Muscle of leg (tissue), 11 donors: ENCODE measurements around the gene C1orf115. TPM values are rescaled to one million over a fixed set of nuclear protein-coding genes. Genes with fewer than 3 reads are reported as not detected.
A peak's percentile ranks its signal among the peaks of the same experiment; 100 is the strongest.

Source experiments
- DNase-seq: peaks from one replicate; pipeline ENCODE4 v3.0.0; 2013
- H3K27ac ChIP-seq: one replicate; pipeline ENCODE4 v1.5.1; 2013; ENCODE audit warnings: mild to moderate bottlenecking, low read length, control low read depth
- H3K27me3 ChIP-seq: one replicate; pipeline ENCODE4 v1.6.1; 2013; ENCODE audit warnings: low read length; ENCODE audit not compliant: control insufficient read depth, insufficient read depth
- H3K36me3 ChIP-seq: one replicate; pipeline ENCODE4 v1.6.1; 2013; ENCODE audit warnings: low read length; ENCODE audit not compliant: control insufficient read depth, insufficient read depth
- H3K4me1 ChIP-seq: one replicate; pipeline ENCODE4 v1.6.1; 2013; ENCODE audit warnings: low read length; ENCODE audit not compliant: control insufficient read depth, insufficient read depth
- H3K4me3 ChIP-seq: one replicate; pipeline ENCODE4 v1.5.1; 2013; ENCODE audit warnings: low read length, control low read depth
- H3K9me3 ChIP-seq: replicated peaks from 2 replicates; pipeline ENCODE4 v1.6.1; 2013; ENCODE audit warnings: low read depth, low read length; ENCODE audit not compliant: control insufficient read depth
- WGBS: methylation state at CpG from one replicate; pipeline ENCODE4 v1.1.5; 2013; ENCODE audit warnings: missing lambda C conversion rate; ENCODE audit not compliant: insufficient coverage; 5-methylcytosine and 5-hydroxymethylcytosine counted together
- polyA plus RNA-seq, 8 donors: library from polyadenylated mRNA; unstranded; fragments of 120-200 nt; gene quantifications; one replicate each; pipeline versions ENCODE4 v1.2.1 to v1.2.3, GENCODE V29; 2013; ENCODE audit warnings: inconsistent platforms in 1 of 8, low replicate concordance in 1 of 8; ENCODE audit not compliant: insufficient read length in 8 of 8, insufficient read depth in 1 of 8
- total RNA-seq: library from RNA; stranded (reverse); fragments of 120-200 nt; gene quantifications from one replicate; pipeline ENCODE4 v1.2.4, GENCODE V29; 2013

Gene C1orf115
- total and polyA plus RNA-seq, 9 donors, result 10.4 to 18.8 (median 11.8) TPM

DNA sequence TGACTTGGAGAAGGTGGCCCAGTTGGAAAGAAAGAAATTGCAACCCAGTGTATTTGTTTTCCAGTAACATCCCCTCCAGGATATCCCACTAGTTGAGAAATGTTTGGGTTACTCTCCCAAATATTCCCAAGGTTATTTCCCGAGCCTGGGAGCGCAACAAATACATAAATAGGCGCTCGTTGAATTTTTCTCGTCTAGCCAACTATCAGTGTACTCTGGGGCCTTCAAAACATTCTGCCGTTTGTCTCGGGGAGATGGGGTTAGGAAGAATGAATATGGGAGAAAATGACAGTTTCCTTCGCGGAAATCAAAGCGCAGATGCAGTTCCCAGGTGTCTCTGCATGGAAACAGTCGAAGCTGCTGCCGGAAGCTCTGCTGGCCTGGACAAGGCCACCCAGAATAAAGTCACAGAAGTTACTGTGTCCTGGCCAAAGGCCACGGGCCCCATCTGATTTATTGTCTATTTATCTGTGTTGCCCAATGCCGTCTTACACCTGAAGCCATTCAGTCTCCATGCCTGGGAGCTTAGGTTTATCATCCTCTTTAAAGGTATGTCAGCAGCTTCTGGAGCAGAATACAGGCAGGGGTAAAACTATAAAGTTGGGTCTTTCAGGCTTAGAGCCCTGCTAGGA is 1.0 kb downstream of the C1orf115 start:
- H3K9me3 ChIP-seq, result no peaks in the 10 kb centered on the region
- no peak for DNase-seq
- H3K36me3 ChIP-seq, result no peaks in the 10 kb centered on the region
- peaks cover 27% of the 10 kb centered on the region for H3K27me3 ChIP-seq
- H3K27ac ChIP-seq, result no peak overlapping the region
- peaks cover 10% of the 10 kb centered on the region for H3K4me1 ChIP-seq
- 22% methylated on average over 9 of the region's 14 CpGs for WGBS
- H3K4me3 ChIP-seq, result peak overlapping the region; percentile 52

DNA sequence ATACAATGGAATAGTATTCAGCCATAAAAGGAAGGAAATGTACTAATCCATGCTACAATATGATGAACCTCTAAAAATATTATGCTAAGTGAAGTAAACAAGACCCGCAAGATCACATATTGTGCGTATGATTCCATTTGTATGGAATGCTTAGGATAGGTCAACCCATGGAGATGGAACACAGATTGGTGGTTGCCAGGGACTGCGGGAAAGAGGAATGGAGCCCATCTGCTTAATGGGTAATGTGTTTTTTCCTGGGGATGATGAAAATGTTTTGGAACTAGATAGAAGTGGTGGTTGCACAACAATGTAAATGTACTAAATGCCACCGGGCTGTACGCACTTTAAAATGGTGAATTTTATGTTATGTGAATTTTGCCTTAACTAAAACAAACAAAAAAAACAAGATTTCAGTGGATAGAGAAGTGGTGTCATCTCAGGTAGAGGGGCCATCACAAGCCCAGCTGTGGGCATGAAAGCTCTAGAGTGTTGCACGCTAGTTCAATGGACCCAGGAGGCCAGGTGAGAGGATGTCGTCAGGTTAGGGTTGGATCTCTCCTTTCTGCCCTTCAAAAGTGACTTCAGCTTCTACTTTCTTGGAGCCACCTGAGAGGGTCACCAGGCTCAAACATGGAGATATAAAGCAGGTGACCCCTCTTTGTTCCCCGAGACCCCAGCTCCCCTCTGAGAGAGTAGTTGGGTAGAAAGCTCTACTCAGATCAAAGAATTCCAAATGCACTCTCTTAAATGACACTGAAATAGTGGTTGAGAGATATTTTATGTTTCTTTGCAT is 2.5 kb downstream of the C1orf115 start:
- no peak overlapping the region for H3K27ac ChIP-seq
- peaks cover 27% of the 10 kb centered on the region for H3K27me3 ChIP-seq
- H3K4me1 ChIP-seq, result peaks cover 10% of the 10 kb centered on the region
- DNase-seq, result no peak
- no peaks in the 10 kb centered on the region for H3K36me3 ChIP-seq
- WGBS, result 65% methylated on average over 2 of the region's 8 CpGs
- no peak overlapping the region for H3K4me3 ChIP-seq
- H3K9me3 ChIP-seq, result no peaks in the 10 kb centered on the region

DNA sequence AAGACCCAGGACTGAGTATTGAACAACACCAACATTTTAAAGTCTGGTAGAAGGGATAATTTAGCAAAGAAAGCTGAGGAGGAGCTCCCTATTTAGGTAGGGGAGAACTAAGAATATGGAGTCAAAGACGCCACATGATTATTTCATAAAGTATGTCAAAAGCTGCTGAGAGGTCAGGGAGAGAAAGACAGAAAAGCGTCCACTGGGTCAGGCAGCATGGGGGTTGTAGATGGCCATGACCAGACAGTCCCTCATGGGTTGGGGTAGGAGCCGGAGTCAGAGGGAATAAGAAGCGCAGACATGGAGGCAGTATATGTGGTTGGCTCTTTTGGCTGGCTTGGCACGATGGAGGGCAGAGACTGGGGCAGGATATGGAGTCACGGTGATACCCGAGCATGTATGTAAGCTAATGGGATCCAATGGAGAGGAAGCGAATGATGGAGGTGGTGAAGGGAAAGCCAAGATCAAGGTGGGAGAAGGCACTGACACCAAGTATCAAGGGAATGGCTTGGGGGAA is 4.8 kb downstream of the C1orf115 start:
- no peak overlapping the region for H3K27ac ChIP-seq
- 92% methylated on average over 8 of the region's 8 CpGs for WGBS

DNA sequence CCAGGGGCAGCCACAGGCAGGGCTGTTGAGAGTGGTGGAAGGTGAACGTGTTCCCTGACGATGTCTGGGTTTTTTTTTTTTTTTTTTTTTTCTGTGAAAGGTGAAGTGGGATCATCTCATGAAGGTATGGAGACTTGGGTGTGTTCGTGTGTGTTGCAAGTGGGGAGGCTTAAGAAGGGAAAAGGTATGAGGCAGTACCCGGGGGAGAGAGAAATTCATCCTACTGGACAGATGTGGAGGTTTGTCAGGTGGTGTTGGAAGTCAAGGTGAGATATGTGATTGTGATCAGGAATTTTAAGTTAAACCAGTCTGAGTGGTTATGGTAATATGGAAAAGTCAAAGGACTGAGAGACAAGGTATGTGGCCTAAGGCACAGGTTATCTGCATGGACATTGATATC is 5.3 kb downstream of the C1orf115 start:
- peaks cover 4% of the 10 kb centered on the region for H3K4me1 ChIP-seq
- no peak for DNase-seq
- no peaks in the 10 kb centered on the region for H3K36me3 ChIP-seq
- no peaks in the 10 kb centered on the region for H3K9me3 ChIP-seq
- no peak overlapping the region for H3K4me3 ChIP-seq
- H3K27ac ChIP-seq, result no peak overlapping the region
- peaks cover 14% of the 10 kb centered on the region for H3K27me3 ChIP-seq
- WGBS, result 85% methylated on average over 4 of the region's 4 CpGs

More for the DNA sequence above, 4.8 kb downstream of the C1orf115 start:
- Histone ChIP-seq H3K4me1 (peaks cover 5% of the 10 kb centered on the region), H3K4me3 (no peak overlapping the region), H3K9me3 (no peaks in the 10 kb centered on the region), H3K27me3 (peaks cover 18% of the 10 kb centered on the region), H3K36me3 (no peaks in the 10 kb centered on the region)
- no peak for DNase-seq

DNA sequence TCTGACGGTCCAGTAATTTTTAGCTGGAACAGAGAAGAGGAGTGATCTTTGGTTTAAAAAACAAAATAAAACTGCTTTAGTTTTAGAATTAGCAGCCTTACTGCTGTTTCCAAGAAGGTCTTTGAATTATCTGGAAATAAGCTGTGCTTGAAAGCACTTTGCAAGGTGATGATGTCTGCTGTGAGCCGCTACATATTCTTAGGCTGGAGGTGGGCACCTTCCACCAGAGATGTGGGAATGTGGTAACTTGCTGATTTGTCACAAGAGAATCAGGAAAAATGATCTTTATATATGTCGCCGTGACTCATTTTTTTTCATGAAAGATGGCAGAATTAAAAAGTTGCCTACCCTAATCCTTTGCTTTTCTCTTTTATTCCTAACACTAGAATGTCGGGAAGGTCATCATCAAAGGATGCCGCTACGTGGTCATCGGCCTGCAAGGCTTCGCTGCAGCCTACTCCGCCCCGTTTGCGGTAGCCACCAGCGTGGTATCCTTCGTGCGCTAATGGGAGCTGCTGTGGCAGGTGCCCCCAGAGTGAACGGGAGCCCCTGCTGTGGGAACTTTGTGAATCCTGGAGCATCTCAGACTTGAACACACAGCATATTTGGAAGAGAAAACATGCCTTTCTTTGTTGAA is 6.2 kb downstream of the C1orf115 start:
- no peak overlapping the region for H3K4me3 ChIP-seq
- no peak overlapping the region for H3K27ac ChIP-seq
- no peaks in the 10 kb centered on the region for H3K9me3 ChIP-seq
- peaks cover 6% of the 10 kb centered on the region for H3K27me3 ChIP-seq
- no peaks in the 10 kb centered on the region for H3K4me1 ChIP-seq
- 91% methylated on average over 14 of the region's 16 CpGs for WGBS
- no peaks in the 10 kb centered on the region for H3K36me3 ChIP-seq
- no peak for DNase-seq

DNA sequence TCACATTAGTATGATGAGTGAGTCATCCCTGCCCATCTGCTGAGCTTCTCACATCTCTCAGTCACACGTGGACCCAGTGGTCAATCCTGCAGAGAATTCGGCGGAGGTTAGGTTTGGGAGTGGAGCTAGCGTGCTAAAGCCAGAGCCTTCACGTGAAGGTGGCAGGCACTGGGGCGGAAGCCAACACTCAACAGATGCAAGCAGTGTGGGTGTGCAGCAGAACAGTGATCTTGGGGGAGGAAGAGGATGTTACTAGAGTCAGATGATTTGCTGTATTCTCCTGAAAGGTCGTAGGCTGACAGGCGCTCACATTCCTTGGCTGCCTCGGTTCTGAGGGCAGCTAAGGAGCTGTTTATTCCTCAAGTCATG is 6.7 kb downstream of the C1orf115 start:
- no peak overlapping the region for H3K27ac ChIP-seq
- 81% methylated on average over 5 of the region's 9 CpGs for WGBS
- H3K4me1 ChIP-seq, result no peaks in the 10 kb centered on the region
- H3K9me3 ChIP-seq, result no peaks in the 10 kb centered on the region
- H3K27me3 ChIP-seq, result peaks cover under 1% of the 10 kb centered on the region
- DNase-seq, result no peak
- H3K4me3 ChIP-seq, result no peak overlapping the region
- no peaks in the 10 kb centered on the region for H3K36me3 ChIP-seq

DNA sequence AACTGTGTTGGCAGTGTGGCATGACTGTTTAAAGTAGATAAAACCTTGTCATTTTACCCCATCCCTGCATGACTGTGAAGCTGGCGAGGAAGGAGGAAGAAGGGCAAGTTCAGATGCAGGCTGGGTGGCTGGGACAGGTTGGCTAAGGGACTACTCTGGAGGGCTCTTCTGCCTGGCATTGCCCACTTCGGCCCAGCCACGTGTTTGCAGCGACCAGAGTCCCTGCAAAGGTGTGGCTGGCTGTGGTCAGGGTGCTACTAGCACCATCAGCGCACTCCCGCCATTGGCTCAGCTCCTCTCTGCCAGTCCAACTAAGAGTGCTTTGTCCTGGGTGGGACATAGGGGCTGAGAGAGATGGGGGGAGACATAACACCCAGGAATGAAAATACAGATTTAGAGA is 7.2 kb downstream of the C1orf115 start:
- WGBS, result 89% methylated on average over 5 of the region's 6 CpGs
- Histone ChIP-seq H3K36me3 (no peaks in the 10 kb centered on the region), H3K4me3 (no peak overlapping the region), H3K27me3 (no peaks in the 10 kb centered on the region), H3K27ac (no peak overlapping the region), H3K4me1 (no peaks in the 10 kb centered on the region), H3K9me3 (no peaks in the 10 kb centered on the region)
- DNase-seq, result no peak

DNA sequence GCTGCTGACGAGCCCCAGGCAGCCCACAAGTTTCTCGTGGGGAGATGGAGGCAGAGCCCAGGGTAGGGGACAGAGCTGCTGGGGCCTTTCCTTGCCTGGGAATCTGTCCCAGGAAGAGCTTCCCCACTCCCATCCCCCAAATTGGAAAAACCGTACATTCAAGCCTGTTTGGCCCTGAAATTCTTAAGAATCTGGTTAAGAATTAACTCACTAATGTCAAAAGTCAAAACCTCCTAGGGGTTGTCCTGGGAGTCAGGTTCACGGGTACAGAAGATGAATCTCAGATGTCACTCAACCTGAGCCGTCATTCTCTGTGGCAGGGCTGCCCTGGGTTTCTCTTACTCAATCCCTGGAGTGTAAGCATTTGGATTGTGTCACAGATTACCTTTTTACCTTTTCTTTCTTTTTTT is 8.4 kb downstream of the C1orf115 start:
- no peaks in the 10 kb centered on the region for H3K4me1 ChIP-seq

DNA sequence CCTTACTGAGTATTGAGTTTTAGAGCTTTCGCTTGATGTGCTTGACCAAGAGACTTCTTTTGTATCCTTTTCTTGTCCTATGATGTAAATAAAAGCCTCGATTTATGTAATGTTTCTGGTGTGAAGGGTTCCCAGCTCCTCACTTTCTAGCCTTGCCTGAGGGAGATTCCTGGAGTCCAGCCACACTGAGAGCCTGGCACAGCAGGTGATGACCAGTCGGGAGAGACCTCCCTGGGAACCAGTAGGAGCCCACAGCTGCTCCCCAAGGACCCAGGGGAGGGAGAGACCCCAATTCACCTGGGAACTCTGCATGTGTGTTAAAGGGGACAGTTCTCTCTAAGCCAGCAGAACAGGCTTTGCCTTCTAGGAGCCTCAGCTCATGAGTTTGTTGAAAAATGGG is 8.9 kb downstream of the C1orf115 start:
- DNase-seq, result no peak
- Histone ChIP-seq H3K36me3 (no peaks in the 10 kb centered on the region), H3K4me1 (no peaks in the 10 kb centered on the region), H3K27ac (no peak overlapping the region), H3K9me3 (no peaks in the 10 kb centered on the region), H3K4me3 (no peak overlapping the region), H3K27me3 (peaks cover 4% of the 10 kb centered on the region)
- 50% methylated on average over 1 of the region's 3 CpGs for WGBS

More for the DNA sequence above, 8.4 kb downstream of the C1orf115 start:
- DNase-seq, result no peak
- H3K27ac ChIP-seq, result no peak overlapping the region
- H3K4me3 ChIP-seq, result no peak overlapping the region
- no peaks in the 10 kb centered on the region for H3K9me3 ChIP-seq
- 33% methylated on average over 1 of the region's 5 CpGs for WGBS
- no peaks in the 10 kb centered on the region for H3K36me3 ChIP-seq
- H3K27me3 ChIP-seq, result peaks cover 4% of the 10 kb centered on the region

- H3K36me3 ChIP-seq, result no peaks in the 10 kb centered on the region
- H3K9me3 ChIP-seq, result no peaks in the 10 kb centered on the region
- WGBS, result no CpG with 5 or more reads among the region's 2 CpGs
- no peak overlapping the region for H3K27ac ChIP-seq
- no peak overlapping the region for H3K4me3 ChIP-seq
- H3K4me1 ChIP-seq, result no peaks in the 10 kb centered on the region
- DNase-seq, result peak; percentile 45
- peaks cover 4% of the 10 kb centered on the region for H3K27me3 ChIP-seq
These were observed 10.5 kb downstream of the C1orf115 start for GRCh38 chr1:220700556-220701179.
